Astrocyte of the hippocampus (primary cell): ENCODE measurements around the gene VPS41.
A peak's percentile ranks its signal among the peaks of the same experiment; 100 is the strongest.

Experiments used
- DNase-seq: peaks from one replicate; pipeline ENCODE4 v3.0.0; 2011; ENCODE audit warnings: low read depth, low spot score

VPS41 gene

DNA sequence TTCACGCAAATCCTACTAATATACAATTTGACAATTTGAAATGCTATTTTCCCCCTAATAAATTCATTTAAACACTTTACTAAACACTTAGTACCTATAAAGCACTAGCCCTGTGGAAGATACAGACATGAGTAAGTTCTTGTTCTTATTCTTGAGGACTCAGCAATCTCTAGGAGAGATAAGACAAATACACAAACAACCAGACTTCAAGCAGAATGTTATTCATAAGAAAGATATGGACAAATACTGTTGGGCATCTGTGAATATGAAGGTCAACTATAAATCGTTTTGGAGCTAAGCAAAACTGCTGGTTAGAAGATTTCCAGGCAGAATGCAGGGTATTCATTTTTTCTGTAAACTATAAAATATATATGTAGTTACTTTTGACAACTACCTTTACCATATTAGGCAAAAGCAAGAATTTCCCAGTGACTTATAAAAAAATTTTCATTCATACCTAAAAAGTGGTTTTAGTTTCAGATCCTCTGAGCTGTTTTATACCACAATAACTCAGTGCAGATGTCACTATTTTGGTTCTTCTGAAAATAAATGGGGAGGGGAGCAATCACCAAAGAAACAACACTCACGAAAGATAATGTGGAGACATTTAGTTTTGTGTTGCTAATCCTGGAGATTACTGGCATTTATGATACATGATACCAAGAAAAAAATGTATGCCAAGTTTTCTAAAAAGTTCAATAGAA lies 3.8 kb downstream of the VPS41 start:
- no peak for DNase-seq

DNA sequence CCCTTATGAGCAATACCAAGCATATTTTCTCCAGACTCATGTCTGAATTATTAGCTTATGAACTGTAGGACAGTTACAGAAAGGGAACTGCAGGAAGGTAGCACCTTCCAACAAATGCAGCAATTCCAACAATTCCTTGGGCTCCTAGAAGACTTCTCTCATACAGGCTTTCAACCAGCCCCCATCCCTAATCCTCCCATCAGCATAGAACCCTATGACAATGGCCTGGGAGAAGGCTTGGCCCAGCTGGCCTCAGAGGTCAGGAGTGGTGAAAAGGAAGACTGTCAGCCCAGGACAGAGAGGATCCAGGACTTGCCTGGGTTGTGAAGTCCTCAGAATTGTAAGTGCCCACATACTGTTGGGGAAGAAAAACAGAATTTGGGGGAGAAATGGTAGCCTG lies 5.9 kb downstream of the VPS41 start:
- DNase-seq, result no peak

DNA sequence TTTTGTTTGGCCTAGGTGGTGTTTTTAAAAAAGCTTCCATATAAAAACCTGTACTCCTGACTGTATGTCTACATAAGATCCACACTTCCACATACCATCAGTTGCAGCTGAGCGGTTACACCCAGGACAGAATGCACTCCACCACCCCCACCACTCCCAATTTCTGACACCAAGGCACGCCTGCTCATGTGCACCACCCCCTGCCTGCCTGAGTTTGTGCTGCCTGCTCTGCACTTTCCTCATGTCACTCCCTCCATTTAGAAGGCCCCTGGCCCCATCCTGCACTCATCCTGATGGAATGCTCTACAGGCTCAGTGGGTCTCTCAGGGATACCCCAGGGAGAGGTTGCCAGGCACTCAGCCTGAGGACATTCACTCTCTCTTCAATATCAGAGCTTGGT lies 6.5 kb downstream of the VPS41 start:
- no peak for DNase-seq

DNA sequence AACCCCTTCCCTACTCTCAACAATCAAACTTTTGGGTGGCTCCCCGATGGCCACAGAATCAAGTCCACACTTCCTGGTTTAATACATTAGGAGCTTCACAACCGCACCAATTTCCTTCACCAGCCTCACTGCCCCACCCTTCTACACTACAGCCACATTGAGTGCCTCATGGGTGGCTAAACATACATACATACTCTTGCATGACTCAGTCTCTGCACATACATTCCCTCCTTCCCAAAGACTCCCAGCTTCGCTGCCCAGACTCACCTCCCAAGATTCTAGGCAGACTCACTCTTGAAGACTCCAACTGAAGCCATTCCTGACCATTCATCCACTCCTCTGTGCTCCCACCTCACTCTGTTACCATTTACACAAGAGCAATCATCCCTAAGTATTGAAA lies 15.9 kb downstream of the VPS41 start:
- DNase-seq, result peak; percentile 3

DNA sequence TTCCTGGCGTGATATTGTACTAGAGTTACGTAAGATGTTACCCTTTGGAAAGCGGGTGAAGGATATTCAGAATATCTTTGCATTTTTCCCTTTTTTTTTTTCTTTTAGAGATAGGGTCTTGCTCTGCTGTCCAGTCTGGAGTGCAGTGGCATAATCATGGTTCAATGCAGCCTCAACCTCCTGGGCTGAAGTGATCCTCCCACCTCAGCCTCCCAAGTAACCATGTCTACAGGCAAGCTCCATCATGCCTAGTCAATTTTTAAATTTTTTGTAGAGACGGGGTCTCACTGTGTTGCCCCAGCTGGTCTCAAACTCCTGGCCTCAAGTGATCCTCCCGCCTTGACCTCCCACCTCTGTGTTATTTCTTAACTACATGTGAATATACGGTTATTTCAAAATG lies 18.4 kb downstream of the VPS41 start:
- DNase-seq, result no peak

DNA sequence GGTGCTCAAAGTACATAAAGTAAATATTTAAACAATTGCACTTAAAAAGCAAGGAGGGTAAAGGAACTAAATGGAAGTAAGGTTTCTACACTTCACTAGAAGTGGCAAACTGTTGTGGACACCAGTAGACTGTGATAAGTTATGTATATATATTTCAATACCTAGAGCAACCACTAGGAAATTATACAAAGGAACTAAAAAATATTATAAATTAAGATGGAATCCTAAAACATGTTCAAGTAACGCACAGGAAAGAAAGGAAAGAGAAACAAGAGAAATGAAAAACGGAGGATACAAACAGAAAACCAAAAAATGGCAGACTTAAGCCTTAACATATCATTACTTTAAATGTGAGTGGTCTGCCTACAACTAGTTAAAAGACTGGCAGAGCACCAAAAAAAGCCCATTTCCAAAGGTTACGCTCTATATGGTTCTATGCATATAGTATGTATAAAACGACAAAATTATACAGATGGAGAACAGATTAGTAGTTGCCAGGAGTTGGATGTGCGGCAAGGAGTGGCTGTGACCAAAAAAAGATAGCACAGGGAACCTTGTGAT lies 19.0 kb downstream of the VPS41 start:
- DNase-seq, result no peak

DNA sequence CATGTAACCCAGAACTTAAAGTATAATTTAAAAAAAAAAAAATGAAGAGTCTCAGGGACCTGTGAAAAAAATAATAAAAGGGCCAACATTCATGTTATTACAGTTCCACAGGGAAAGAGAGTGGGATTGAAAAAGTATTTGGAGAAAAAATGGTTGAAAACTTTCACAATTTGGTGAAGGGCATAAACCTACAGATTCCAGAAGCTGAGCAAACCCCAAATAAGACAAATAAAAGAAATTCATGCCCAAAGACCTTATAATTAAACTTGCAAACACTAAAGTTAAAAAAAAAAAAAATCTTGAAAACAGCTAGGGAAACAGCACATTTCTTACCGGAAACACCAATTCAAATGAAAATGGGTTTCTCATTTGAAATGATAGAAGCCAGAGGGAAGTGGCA lies 19.9 kb downstream of the VPS41 start:
- no peak for DNase-seq

DNA sequence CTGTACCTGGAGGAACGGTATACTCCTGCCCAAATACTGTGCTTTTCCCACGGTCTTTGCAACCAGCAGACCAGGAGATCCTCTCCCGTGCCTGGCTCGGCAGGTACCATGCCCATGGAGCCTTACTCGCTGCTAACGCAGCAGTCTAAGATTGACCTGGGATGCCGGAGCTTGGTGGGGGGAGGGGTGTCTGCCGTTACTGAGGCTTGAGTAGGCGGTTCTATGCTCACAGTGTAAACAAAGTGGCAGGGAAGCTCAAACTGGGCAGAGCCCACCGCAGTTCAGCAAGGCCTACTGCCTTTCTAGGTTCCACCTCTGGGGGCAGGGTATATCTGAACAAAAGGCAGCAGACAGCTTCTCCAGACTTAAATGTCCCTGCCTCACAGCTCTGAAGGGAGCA lies 22.7 kb downstream of the VPS41 start:
- no peak for DNase-seq

DNA sequence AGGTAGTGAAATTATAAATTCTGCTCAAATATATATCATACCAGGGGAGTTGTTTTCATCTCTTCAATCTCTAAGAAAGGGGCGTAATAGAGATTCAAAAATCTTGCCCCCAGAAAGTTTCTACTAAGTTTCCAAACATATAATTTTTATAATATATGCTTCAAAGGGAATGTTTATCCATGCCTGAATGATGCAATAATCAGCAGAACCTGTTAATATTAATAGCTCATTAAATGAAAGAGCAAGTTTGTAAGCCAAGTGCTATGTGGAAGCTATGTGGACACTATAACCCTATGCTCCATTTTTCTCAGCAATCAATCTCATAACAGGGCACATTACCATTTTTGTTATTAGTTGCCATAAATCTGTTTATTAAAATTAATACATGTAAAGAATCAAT lies 25.3 kb downstream of the VPS41 start:
- no peak for DNase-seq

DNA sequence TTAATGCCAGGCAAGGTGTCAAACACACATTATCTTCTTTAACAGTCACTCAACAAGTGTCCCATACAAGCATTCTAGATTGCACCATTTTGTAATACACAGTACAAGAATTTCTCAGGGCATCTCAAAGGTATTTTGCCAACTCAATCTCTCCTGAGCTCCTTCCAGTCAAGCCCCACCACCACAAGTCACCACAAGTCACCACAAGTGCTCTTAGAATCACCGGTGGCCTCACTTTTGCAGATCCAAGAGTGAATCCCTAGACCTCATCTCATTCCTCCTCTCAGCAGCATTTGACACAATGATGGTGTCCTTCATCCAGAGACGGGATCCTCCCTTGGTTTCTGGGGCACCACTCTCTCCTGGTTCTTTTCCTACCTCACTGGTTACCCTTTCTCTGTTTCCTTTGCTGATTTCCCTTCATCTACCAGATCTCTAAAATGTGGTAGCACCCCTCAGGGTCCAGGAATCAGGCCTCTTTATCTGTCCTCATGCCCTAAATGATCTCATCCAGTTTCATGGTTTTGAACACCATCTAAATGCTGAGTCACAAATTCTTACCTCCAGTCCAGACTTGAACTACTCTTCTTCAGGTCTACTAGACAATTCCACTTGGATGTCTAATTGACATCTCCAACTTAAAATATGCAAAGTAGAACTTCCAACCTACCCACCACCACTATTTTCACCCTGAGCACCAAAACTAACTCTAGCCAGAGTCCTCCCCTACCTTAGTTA lies 26.9 kb downstream of the VPS41 start:
- no peak for DNase-seq

DNA sequence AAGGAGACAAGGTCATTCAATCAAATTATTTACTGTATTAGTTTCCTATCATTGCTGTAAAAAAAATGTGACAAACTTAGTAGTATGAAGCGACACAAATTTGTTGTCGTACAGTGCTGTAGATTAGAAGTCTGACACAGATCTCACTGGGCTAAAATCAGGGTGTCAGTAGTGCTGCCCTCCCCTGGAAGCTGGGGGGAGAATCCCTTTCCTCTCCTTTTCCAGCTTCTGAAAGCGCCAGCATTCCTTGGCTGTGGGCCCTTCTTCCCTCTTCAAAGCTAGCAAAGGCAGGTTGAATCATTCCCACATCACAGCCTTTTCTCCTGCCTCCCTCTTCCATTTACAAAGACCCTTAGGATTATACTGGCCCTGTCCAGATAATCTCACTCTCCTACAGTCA lies 28.0 kb downstream of the VPS41 start:
- peak; percentile 6 for DNase-seq

DNA sequence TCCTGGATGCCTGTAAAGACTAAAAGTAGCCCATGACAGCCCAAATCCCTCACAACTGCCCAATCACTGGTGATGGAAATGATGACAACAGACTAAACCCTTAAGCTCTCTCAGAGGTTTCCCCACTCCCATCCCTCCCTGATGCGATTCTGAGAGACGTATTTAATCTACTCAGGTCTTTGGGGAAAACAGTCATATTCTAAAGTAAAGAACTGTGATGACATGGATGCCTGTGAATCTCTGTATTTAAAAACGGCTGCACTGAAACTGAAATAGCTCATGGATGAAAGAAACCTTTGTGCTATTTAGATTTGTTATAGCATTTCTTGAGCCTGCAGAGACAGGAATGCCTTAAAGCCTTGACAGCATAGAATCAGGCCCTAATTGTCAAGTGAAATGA lies 28.5 kb downstream of the VPS41 start:
- no peak for DNase-seq

DNA sequence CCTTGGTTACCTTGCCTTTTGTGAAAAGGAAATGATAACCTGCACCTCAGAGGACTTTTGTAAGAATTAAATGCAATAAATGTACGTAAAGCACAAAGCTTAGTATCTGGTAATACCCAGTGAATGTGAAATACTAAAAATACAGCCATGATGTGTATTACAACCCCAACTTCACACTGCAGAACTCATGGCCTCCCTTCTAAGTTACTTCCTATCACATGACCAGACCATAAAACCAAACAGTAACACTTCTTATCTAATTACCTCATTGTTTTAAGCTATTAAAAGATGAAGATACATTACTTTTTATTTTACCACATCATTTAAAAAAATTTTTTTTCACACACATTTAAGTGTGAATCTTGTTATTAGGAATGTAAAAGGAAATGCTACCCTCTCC lies 29.0 kb downstream of the VPS41 start:
- no peak for DNase-seq

DNA sequence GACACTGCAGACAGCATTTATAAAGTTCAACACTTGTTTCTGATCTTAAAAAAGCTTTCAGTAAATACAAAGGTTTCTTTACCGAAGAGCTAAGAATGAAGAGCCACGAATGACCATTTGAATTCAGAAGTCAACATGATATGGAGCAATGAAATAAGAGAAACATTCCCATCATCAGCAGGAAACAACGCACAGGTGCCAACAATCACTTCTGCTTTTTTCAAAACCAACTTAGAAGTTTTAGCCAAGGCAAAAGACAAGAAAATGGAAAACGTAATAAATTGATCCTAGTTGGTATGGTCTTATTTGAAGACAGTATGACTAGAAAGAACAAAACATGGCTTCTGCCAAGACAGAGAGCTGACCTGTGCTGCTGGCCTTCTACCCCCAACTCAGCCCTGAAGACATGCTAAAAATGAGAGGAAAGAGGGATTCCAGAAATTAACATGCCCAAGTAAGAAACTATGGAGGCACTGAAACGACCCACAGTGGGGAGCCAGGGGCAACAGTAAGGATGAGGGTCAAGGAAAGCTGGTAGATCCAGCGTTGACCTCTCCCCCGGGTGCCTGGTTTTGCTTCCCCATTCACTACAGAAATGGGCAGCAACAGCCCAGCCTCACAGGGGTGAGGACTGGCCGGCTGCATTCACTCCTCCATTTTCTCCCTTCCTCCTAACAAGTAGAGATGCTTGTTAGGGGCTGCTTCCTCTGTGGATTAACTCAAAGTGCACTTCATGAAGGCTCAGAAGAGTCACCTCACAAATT lies 30.1 kb downstream of the VPS41 start:
- DNase-seq, result no peak

DNA sequence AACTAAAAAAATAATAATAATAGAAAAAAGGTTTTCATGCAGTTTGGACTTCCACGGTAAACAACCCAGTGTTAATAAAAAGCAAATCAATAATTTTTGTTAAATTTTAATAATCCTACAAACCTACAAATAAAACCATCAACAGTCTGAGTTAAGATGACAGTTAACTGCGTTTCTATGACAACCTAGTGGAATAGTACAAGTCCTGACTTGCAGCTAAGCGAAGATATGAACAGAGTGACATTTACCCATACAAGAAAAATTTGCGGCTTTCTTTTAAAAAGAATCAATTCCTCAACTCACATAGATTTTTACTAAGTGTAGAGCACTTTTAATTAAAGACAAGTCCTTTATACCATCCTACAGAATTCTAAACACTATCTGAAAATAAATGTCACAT lies 35.6 kb downstream of the VPS41 start:
- peak; percentile 7 for DNase-seq

DNA sequence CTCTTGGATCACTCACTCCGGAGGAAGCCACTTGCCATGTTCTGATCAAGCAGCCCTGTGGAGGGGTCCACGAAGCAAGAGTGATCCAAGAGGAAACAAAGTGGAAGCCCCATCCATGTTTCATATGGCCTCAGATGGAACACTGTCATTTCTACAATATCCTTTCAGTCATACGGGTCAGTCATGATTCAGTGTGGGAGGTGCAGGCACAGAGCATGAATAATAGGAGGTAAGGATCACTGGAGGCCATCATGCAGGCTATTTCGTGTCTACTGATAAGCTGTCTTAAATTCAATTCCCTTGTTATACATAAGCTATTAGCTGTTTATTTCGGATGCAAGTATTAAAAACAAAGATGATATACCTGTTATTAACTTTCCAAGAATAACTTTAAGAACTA lies 36.8 kb downstream of the VPS41 start:
- DNase-seq, result no peak

DNA sequence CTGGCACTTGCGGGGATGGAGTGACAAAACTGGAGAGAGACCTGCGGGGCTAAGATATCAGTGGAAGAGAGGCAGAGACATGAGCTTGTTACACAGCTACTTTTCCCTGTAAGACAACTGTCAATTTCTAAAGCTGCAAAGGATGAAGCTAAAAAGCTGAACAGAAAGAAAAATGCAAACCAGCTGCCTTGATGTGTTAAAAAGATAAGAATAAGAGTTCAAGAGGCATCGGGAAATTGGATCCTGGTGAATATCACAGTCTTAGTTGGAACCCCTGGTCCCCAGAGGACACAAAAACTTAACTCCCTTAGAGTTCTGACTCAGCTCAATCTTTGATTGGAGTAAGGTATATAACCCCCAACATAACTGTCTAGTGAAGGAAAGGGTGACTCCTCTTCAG lies 38.8 kb downstream of the VPS41 start:
- no peak for DNase-seq

DNA sequence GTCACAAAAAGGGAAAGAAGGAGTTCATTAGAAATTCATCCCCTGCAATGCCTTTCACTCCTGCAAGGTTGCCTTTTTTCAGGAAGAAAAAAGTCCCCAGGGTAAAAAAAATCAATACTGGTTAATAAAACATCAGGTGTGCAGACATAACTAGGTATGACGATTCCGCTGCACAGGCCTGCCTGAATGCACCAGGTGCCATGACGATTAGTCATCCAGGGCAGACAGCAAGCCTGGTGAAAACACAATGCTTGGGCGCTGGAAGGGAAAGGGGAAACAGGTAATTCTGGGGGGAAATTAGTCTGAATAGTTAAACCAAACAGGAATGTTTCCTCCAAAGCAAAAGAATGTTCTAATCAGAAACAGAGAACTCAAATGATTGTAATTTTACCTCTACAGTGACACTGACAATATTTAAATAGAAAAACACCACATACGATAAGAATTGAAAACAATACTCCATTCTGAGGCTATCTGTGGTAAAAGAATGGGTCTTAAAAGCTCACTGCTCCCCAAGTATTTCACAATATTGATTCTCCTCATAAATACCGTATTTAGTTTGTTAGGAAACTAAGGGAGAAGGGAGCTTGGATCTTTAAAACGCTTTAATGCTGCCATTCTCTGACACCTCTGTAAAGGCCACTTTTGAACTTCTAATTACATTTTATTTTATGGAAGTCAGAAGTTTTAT lies 45.2 kb downstream of the VPS41 start:
- peak; percentile 19 for DNase-seq

DNA sequence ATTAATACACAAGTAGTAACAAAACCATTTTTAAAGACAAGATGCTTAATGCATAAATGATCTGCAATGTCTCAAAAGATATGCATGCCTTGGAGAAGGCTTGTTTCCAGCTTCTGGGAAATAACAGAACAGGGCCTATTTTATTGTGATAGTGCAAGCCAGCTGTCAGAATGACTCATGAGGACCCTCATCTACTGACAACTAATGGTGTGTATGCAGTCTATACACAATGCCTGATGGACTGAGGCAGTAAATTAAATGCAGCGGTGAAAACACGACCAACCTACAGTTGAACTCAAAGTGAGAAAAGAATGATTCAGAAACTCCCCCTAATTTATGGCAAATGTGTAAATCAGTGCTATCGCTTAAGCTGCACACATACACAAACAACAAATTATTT lies 46.3 kb downstream of the VPS41 start:
- no peak for DNase-seq

DNA sequence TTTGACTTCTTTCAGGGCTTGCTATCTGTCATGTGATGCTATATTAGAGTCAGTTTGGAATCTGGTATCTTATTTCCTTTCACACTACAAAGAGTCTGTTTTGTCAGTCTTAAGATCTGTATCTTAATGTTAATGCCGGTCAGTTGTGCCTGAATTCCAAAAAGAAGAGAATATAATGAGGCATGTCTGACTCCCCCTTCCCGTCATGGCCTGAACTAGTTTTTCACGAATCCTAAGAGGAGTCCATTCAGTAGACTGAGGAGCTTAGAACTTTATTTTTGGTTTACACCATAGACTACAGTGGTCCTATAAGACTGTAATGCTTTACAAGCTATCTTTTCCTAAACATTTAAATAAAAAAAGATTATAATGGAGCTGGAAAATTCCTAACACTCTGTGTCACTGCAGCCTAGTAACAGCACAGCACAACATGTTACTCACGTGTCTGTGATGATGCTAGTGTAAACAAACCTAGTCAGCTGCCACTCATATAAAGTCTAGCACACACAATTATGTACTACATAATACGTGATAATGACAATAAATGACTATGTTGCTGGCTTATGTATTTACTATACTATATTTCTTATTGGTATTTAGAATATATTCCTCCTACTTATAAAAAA lies 50.6 kb downstream of the VPS41 start:
- peak; percentile 67 for DNase-seq

DNA sequence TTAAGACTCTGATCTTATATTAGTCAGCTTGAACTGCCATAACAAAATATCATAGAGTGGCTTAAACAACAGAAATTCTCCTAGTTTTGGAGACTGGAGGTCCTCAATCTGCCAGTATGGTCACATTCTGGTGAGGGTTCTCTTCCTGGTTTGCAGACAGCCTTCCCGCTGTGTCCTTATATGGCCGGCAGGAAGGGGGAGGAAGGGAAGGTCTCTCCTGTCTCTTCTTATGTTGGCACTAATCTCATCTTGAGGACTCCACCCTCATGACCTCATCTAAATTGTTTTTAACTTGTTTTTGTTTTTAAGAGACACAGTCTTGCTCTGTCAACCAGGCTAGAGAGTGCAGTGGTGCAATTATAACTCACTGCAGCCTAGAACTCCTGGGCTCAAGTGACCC lies 53.1 kb downstream of the VPS41 start:
- DNase-seq, result no peak
